ENCODE data around the gene NCDN. TPM values are rescaled to one million over a fixed set of nuclear protein-coding genes. Genes with fewer than 3 reads are reported as not detected.

NCDN gene
- total RNA-seq, 2 experiments from 2014 or later: 12.1 to 13.4 TPM

DNA sequence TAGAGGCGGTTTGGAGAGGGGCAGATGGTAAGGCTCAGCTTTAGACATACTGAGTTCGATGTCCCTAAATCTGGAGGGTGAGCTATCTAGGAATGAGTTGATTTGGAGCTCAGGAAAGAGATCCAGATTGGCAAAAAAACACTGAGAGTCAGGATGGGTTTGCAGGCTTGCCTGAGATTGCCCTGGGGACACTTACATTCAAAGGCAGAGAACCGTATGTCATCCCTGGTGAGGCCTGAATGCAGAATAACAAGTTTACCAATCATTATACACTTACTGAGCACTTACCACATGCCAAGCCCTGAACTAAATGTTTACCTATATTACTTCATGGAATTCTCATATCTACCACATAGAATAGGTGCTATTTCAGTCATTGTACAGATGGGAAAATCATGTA lies 43.0 kb downstream of the NCDN start:
- Mint-ChIP-seq H3K36me3 (ENCODE audit: low read depth) (peaks cover 16% of the 10 kb centered on the region), H3K9me3 (no peaks in the 10 kb centered on the region), H3K27me3 (ENCODE audit: low read depth) (no peaks in the 10 kb centered on the region), H3K27ac (no peak overlapping the region), H3K4me1 (ENCODE audit: low read depth) (no peaks in the 10 kb centered on the region), H3K4me3 (no peak overlapping the region)
- intact Hi-C loops (cut with micrococcal nuclease): no loop called here
- no peak for DNase-seq
- CTCF ChIA-PET: interaction anchor here (1.1 kb wide), 1 partner anchor 32 kb away, joined by 4 read pairs; no protein-coding TSS in a partner anchor

- Mint-ChIP-seq H3K4me1 (ENCODE audit: low read depth) (peaks cover 5% of the 10 kb centered on the region), H3K36me3 (ENCODE audit: low read depth) (peaks cover 34% of the 10 kb centered on the region), H3K4me3 (no peak overlapping the region), H3K27ac (no peak overlapping the region), H3K9me3 (no peaks in the 10 kb centered on the region), H3K27me3 (ENCODE audit: low read depth) (no peaks in the 10 kb centered on the region)
- DNase-seq: no peak
- CTCF ChIA-PET: interaction anchor here (0.6 to 1.0 kb wide), 2 partner anchors 35 to 39 kb away, joined by 3 read pairs; no protein-coding TSS in a partner anchor
- intact Hi-C loops (cut with micrococcal nuclease): no loop called here
Measured at GRCh38 chr1:35603468-35603867, 45.9 kb downstream of the NCDN start.

DNA sequence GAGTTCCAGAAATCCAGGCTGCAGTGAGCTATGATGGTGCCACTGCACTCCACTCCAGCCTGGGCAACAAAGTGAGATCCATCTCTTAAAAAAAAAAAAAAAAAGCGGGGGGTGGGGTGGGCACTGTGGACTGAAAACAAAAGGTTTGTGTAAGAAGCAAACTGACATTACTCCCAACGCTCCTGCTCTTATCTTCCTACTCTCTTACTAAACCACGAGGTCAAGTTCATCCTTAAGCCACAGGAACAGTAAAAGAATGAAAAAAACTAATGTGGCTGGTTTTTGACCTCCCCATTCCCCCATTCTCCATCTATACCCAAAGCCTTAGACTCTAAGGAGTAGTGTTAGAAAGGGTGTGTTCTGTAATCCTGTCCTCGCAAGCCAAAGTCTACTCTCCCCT lies 46.3 kb downstream of the NCDN start:
- intact Hi-C loops (cut with micrococcal nuclease): no loop called here
- CTCF ChIA-PET: interaction anchor here (0.6 kb wide), 1 partner anchor 36 kb away, joined by 3 read pairs; no protein-coding TSS in a partner anchor
- H3K9me3 Mint-ChIP-seq: no peaks in the 10 kb centered on the region
- H3K27ac Mint-ChIP-seq: no peak overlapping the region
- peaks cover 5% of the 10 kb centered on the region for H3K4me1 Mint-ChIP-seq (ENCODE audit: low read depth)
- no peak overlapping the region for H3K4me3 Mint-ChIP-seq
- no peak for DNase-seq
- H3K27me3 Mint-ChIP-seq (ENCODE audit: low read depth): no peaks in the 10 kb centered on the region
- peaks cover 35% of the 10 kb centered on the region for H3K36me3 Mint-ChIP-seq (ENCODE audit: low read depth)

GRCh38 chr1:35605071-35605866 lies 47.7 kb downstream of the NCDN start:
- H3K27ac Mint-ChIP-seq: peak overlapping the region; percentile 36

DNA sequence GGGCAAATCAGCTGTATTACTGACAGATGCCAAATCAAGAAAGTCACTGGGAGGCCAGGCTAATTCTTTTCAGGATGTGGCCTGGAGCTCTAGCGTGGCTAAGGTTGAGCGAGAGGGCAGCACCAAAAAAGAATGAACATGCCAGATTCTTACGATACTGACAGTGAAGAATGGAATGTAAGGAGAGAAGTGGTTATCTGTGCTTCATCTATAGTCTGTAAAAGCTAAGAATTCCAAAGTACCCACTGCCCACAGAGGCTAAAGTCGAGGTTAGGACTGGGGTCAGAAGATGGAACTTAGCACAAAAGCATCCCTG lies 48.2 kb downstream of the NCDN start:
- Mint-ChIP-seq H3K9me3 (no peaks in the 10 kb centered on the region), H3K36me3 (ENCODE audit: low read depth) (peaks cover 39% of the 10 kb centered on the region), H3K4me3 (no peak overlapping the region), H3K27ac (peak overlapping the region; percentile 36), H3K4me1 (ENCODE audit: low read depth) (peaks cover 5% of the 10 kb centered on the region), H3K27me3 (ENCODE audit: low read depth) (no peaks in the 10 kb centered on the region)
- CTCF ChIA-PET: no interaction called here
- DNase-seq: no peak
- intact Hi-C loops (cut with micrococcal nuclease): no loop called here

More at GRCh38 chr1:35605071-35605866, 47.7 kb downstream of the NCDN start:
- H3K4me3 Mint-ChIP-seq: no peak overlapping the region
- CTCF ChIA-PET: no interaction called here
- no peaks in the 10 kb centered on the region for H3K27me3 Mint-ChIP-seq (ENCODE audit: low read depth)
- peaks cover 5% of the 10 kb centered on the region for H3K4me1 Mint-ChIP-seq (ENCODE audit: low read depth)
- no peaks in the 10 kb centered on the region for H3K9me3 Mint-ChIP-seq
- DNase-seq: no peak
- H3K36me3 Mint-ChIP-seq (ENCODE audit: low read depth): peaks cover 36% of the 10 kb centered on the region
- intact Hi-C loops (cut with micrococcal nuclease): no loop called here

DNA sequence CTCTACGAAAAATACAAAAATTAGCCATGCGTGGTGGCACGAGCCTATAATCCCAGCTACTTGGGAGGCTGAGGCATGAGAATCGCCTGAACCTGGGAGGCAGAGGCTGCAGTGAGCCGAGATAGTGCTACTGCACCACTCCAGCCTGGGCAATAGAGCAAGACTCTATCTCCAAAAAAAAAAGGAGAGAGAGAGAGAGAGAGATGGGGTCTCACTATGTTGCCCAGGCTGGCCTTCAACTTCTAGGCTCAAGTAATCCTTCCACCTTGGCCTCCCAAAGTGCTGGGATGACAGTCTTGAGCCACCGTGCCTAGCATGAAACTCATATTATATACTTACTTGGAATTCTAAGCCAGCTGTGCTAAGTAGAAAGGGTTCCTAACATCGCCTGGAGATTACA lies 54.1 kb downstream of the NCDN start:
- Mint-ChIP-seq H3K27me3 (ENCODE audit: low read depth) (no peaks in the 10 kb centered on the region), H3K4me3 (no peak overlapping the region), H3K27ac (no peak overlapping the region), H3K9me3 (no peaks in the 10 kb centered on the region), H3K4me1 (ENCODE audit: low read depth) (peaks cover 5% of the 10 kb centered on the region), H3K36me3 (ENCODE audit: low read depth) (peaks cover 24% of the 10 kb centered on the region)
- no peak for DNase-seq
- intact Hi-C loops (cut with micrococcal nuclease): no loop called here
- CTCF ChIA-PET: interaction anchor here (1.2 kb wide), 1 partner anchor 115 kb away, joined by 4 read pairs; no protein-coding TSS in a partner anchor

DNA sequence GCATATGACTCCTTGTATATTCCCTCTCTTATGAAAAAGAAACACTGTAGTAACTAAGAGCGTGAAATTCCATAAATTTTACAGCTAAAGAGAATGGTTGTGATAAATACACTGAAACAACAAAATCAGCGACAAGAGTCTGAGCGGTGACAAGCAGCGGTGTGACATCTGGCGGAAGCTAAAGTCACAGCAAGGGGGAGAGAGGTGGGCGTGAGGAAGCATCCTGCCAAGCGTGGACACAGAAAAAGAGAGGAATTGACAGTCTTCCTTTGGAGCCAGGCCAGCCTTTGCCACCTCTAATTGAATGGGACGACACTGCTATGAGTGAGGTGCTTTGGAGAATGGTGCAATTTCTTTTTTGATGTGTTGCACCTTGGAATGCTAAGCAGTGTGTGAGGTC lies 57.8 kb downstream of the NCDN start:
- intact Hi-C loops (cut with micrococcal nuclease): no loop called here
- Mint-ChIP-seq H3K4me1 (ENCODE audit: low read depth) (no peaks in the 10 kb centered on the region), H3K36me3 (ENCODE audit: low read depth) (peaks cover 13% of the 10 kb centered on the region), H3K4me3 (no peak overlapping the region), H3K27ac (peak overlapping the region; percentile 0), H3K9me3 (no peaks in the 10 kb centered on the region), H3K27me3 (ENCODE audit: low read depth) (no peaks in the 10 kb centered on the region)
- CTCF ChIA-PET: no interaction called here
- no peak for DNase-seq

Other genes starting within 250 kb of the NCDN start
- gene KIAA0319L, start 396 bp upstream of the NCDN start, total RNA-seq: 10 to 100 TPM; 22.6 to 24.2 TPM
- gene TFAP2E, start 15.5 kb downstream of the NCDN start, total RNA-seq: under 1 TPM; 0.19 to 0.27 TPM
- 10 to 100 TPM; 91.9 to 96.4 TPM for gene PSMB2, start 83.7 kb downstream of the NCDN start, total RNA-seq
- gene C1orf216, start 161.1 kb downstream of the NCDN start, total RNA-seq: 1 to 10 TPM; 4.0 to 5.2 TPM
- 10 to 100 TPM; 48.9 to 51.8 TPM for gene CLSPN, start 212.2 kb downstream of the NCDN start, total RNA-seq